Suprapubic skin (tissue), 4 donors: ENCODE measurements around the gene GCC2. TPM values are rescaled to one million over a fixed set of nuclear protein-coding genes. Genes with fewer than 3 reads are reported as not detected.

Experiments used
- DNase-seq, 2 donors: peaks; one replicate each; pipeline ENCODE4 v3.0.0-alpha.2; 2019; ENCODE audit warnings: low spot score in 2 of 2
- H3K27ac ChIP-seq: fragments of 200-600 bp; sonication (generic); one replicate; pipeline ENCODE4 v1.5.1; 2019
- H3K27me3 ChIP-seq: fragments of 200-600 bp; sonication (generic); one replicate; pipeline ENCODE4 v1.5.1; 2019
- H3K36me3 ChIP-seq: fragments of 200-600 bp; sonication (generic); one replicate; pipeline ENCODE4 v1.5.1; 2019
- H3K4me1 ChIP-seq: fragments of 200-600 bp; sonication (generic); one replicate; pipeline ENCODE4 v1.5.1; 2019
- H3K4me3 ChIP-seq: fragments of 200-600 bp; sonication (generic); one replicate; pipeline ENCODE4 v1.5.1; 2019; ENCODE audit warnings: mild to moderate bottlenecking
- H3K9me3 ChIP-seq: fragments of 200-600 bp; sonication (generic); one replicate; pipeline ENCODE4 v1.5.1; 2019
- EP300 ChIP-seq: sonication (generic); formaldehyde crosslinking; IDR thresholded peaks from one replicate; pipeline ENCODE4 v1.6.1; 2017; ENCODE audit warnings: antibody characterized with exemption
- POLR2A ChIP-seq, 2 donors: fragments of 450-650 bp; IDR thresholded peaks; one replicate each; pipeline ENCODE4 v1.6.1; 2017; ENCODE audit warnings: antibody characterized with exemption in 2 of 2, mild to moderate bottlenecking in 2 of 2, moderate library complexity in 2 of 2
- POLR2AphosphoS5 ChIP-seq, 3 donors: sonication (generic); formaldehyde crosslinking; IDR thresholded peaks; one replicate each; pipeline ENCODE4 v1.6.1; 2017; ENCODE audit warnings: antibody characterized with exemption in 3 of 3
- WGBS: methylation state at CpG from one replicate; pipeline ENCODE4 v1.1.5; 2018; 5-methylcytosine and 5-hydroxymethylcytosine counted together
- total RNA-seq, 4 donors: library from RNA; depleted of rRNA; stranded (reverse); fragments of >200 nt; gene quantifications; one replicate each; pipeline ENCODE4 v1.1.0, GENCODE V29; 2016
- TF ChIP-seq, protein P1 (sequence below), 2 donors: fragments of 200-600 bp in 1 of 2; fragments of 450-650 bp in 1 of 2; sonication (generic) in 1 of 2; IDR thresholded peaks; one replicate each; pipeline ENCODE4 v1.5.1; 2016 to 2019; ENCODE audit warnings: antibody characterized with exemption in 2 of 2, mild to moderate bottlenecking in 1 of 2, moderate library complexity in 1 of 2

GCC2 gene
- total RNA-seq, 4 donors from 2014 or later = 11.0 to 46.7 (median 16.5) TPM

DNA sequence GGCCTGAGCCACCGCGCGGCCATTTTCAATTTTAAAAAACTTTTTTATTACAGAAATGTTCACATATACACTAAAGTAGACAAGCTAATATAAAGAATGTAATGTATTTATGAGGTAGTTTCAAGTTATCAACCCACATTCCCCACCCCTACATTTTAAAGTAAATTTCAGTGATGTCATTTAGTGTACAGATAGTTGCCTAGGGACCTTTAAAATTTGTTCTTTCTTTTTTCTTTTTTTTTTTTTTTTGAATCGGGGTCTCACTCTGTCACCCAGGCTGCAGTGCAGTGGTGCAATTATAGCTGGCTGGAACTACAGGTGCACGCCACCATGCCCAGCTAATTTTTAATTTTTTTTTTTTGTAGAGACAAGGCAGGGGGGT, 82.7 kb downstream of the GCC2 start:
- H3K9me3 ChIP-seq = no peaks in the 10 kb centered on the region

DNA sequence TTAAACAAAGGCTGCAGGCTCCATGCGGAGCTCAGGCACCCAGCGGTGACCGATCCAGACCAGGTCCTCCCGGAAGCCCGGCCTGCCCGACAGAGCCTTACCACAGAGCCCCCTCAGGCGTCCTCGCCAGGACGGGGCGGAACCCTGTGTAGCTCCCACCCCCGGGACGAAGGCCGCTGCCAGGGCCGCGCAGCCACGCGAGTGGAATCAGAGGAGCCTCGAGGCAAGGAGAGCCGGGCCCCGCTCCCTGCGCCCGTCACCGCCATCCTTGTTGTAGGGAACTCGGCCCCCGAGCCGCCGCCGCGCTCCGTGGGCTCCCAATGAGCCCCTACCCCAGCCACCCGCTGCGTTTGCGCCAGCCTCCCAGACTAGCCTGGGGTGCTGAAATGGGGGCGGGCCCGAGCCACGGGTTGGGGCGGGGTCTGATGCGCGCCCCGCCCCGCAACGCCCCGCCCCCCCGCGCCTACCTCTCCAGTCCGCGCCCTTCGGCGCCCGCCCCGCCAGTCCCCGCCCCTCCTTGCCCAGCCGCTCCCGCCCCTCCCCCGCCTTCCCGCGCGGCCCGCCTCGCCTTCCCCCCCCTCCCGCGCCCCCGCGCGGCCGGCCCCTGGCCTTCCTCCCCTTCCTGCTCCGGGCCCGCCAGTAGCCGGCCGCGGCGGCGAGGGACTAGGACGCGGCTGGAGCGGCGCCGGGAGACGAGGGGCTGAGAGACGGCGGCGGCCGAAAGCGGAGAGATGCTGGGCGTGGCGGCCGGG, 85.0 kb downstream of the GCC2 start, which contains the start of gene LIMS1:
Gene LIMS1, plus strand, starts transcription at position 639 of the 752 bp plus-strand sequence. Its CDS starts 93 bp downstream, at position 732.
- H3K36me3 ChIP-seq = no peaks in the 10 kb centered on the region
- no peaks in the 10 kb centered on the region for H3K9me3 ChIP-seq
- no peaks in the 10 kb centered on the region for H3K27me3 ChIP-seq
- peak within 1 kb of the TSS; percentile 74 for H3K4me3 ChIP-seq
- TF ChIP-seq, protein P1, sequence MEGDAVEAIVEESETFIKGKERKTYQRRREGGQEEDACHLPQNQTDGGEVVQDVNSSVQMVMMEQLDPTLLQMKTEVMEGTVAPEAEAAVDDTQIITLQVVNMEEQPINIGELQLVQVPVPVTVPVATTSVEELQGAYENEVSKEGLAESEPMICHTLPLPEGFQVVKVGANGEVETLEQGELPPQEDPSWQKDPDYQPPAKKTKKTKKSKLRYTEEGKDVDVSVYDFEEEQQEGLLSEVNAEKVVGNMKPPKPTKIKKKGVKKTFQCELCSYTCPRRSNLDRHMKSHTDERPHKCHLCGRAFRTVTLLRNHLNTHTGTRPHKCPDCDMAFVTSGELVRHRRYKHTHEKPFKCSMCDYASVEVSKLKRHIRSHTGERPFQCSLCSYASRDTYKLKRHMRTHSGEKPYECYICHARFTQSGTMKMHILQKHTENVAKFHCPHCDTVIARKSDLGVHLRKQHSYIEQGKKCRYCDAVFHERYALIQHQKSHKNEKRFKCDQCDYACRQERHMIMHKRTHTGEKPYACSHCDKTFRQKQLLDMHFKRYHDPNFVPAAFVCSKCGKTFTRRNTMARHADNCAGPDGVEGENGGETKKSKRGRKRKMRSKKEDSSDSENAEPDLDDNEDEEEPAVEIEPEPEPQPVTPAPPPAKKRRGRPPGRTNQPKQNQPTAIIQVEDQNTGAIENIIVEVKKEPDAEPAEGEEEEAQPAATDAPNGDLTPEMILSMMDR (IDR thresholded peaks at IDR 0.05) = no peak
- TF ChIP-seq POLR2A (IDR thresholded peaks at IDR 0.05) (peak; percentile 56 to 79), POLR2AphosphoS5 (IDR thresholded peaks at IDR 0.05) (peak in 2 of 3 donors; percentile 32 to 45)
- peak within 1 kb of the TSS; percentile 92 for H3K27ac ChIP-seq
- peak; percentile 92 for DNase-seq
- WGBS = under 1% methylated on average over 32 of the region's 87 CpGs
- H3K4me1 ChIP-seq = peaks cover 35% of the 10 kb centered on the region

More for the DNA sequence above, 82.7 kb downstream of the GCC2 start:
- TF ChIP-seq, protein P1 (IDR thresholded peaks at IDR 0.05) = no peak
- TF ChIP-seq EP300 (no peak), POLR2AphosphoS5 (IDR thresholded peaks at IDR 0.05) (no peak), POLR2A (IDR thresholded peaks at IDR 0.05) (no peak)
- no peaks in the 10 kb centered on the region for H3K36me3 ChIP-seq
- no peak for DNase-seq
- H3K4me3 ChIP-seq = no peak overlapping the region
- no peaks in the 10 kb centered on the region for H3K27me3 ChIP-seq
- H3K27ac ChIP-seq = no peak overlapping the region
- WGBS = 80% methylated on average over 5 of the region's 5 CpGs
- peaks cover 15% of the 10 kb centered on the region for H3K4me1 ChIP-seq

DNA sequence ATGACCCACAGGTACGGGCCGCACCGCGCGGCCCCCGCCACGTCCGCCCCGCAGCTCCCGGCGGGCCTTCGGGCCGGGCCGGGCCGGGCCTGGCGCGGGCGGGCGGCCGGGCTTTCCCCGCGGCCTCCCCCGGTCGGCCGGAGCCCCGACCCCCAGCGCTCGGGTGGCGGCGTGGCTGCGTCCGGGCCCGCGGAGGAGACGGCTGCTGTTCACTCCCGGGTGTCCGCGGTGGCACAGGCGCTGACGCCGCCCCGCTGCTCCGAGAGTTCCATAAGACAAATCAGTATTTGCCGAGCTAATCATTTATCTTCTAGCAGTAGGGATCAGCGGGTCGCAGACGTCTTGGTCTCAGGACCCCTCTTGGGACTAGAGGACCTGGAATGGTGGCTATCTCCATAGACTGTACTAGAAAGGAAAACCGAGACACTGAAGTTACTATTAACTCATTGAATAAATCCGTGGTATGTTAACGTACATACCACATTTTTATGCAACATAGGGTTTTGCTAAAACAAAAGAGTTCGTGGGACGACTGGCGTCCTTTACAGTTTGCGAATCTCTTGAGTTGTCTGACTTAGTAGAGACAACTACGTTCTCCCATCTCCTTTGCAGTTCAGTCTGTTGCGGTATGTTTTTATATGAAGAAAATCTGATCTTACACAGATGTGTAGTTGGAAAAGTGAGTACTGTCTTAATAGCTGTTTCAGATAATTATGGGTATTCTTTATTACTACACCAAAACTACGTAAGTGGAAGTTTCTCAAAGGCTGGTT, 85.8 kb downstream of the GCC2 start:
- Histone ChIP-seq H3K27ac (peak overlapping the region; percentile 92), H3K4me1 (peaks cover 36% of the 10 kb centered on the region), H3K36me3 (no peaks in the 10 kb centered on the region), H3K9me3 (no peaks in the 10 kb centered on the region), H3K27me3 (no peaks in the 10 kb centered on the region), H3K4me3 (peak overlapping the region; percentile 74)
- DNase-seq = peak; percentile 62 to 79
- WGBS = 0% methylated on average over 19 of the region's 57 CpGs
- TF ChIP-seq POLR2A (IDR thresholded peaks at IDR 0.05) = no peak
- TF ChIP-seq EP300 = no peak
- TF ChIP-seq POLR2AphosphoS5 (IDR thresholded peaks at IDR 0.05) = no peak
- TF ChIP-seq, protein P1 (IDR thresholded peaks at IDR 0.05) = no peak

DNA sequence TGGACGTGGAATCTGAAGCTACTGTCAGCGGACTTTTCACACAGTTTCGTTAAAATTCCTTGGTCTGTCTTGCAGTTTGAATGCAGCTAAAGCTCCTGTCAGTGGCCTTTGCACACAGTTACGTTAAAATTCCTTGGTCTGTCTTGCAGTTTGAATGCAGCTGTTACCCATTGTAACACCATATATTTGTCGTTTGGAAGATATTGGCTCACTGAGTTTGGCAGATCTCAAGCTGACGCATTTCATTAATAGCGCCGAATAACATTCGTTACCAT, 86.3 kb downstream of the GCC2 start:
- WGBS = 12% methylated on average over 9 of the region's 9 CpGs
- Histone ChIP-seq H3K27me3 (no peaks in the 10 kb centered on the region), H3K9me3 (no peaks in the 10 kb centered on the region), H3K4me1 (peaks cover 36% of the 10 kb centered on the region), H3K27ac (peak overlapping the region; percentile 92), H3K4me3 (peak overlapping the region; percentile 74), H3K36me3 (no peaks in the 10 kb centered on the region)
- DNase-seq = no peak
- TF ChIP-seq EP300 = no peak

DNA sequence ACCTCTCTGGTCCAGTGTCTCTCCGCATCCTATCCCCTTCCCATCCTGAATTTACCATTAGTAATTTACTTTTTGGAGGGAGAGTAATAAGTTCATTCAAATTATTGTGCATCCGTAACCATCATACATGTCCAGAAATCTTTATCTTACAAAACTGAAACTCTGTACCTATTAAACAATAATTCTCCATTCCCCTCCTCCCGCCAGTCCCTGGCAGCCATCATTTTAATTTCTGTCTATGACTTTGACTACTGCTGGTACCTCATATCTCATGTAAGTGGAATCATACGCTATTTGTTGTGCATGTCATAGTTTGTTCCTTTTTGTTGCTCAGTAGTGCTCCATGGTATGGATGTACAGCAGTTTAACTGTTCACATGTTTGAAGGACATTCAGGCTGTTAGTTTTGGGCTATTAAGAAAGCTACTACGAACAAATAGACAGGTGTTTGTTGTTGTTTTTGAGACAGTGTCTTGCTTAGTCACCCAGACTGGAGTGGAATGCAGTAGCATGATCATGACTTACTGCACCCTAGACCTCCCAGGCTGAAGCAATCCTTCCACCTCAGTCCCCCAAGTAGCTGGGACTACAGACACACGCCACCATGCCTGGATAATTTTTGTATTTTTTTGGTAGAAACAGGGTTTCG, 87.3 kb downstream of the GCC2 start:
- H3K27me3 ChIP-seq = no peaks in the 10 kb centered on the region
- H3K4me3 ChIP-seq = peak overlapping the region; percentile 74
- WGBS = 86% methylated on average over 7 of the region's 7 CpGs
- H3K4me1 ChIP-seq = peaks cover 39% of the 10 kb centered on the region
- no peaks in the 10 kb centered on the region for H3K9me3 ChIP-seq
- H3K36me3 ChIP-seq = no peaks in the 10 kb centered on the region
- TF ChIP-seq POLR2A (IDR thresholded peaks at IDR 0.05) = no peak
- TF ChIP-seq EP300 = no peak
- TF ChIP-seq, protein P1 (IDR thresholded peaks at IDR 0.05) = no peak
- TF ChIP-seq POLR2AphosphoS5 (IDR thresholded peaks at IDR 0.05) = no peak
- H3K27ac ChIP-seq = no peak overlapping the region
- DNase-seq = no peak
